Epithelial cell of esophagus (primary cell): ENCODE measurements around the gene ELMO1.

ENCODE experiments used
- DNase-seq: peaks from one replicate; pipeline ENCODE4 v3.0.0; 2010; ENCODE audit warnings: low read depth
- H3K4me3 ChIP-seq: 2 replicates; pipeline ENCODE4 v1.5.1; 2011; ENCODE audit warnings: mild to moderate bottlenecking, low read length, control low read depth
- CTCF ChIP-seq: IDR thresholded peaks from 2 replicates; pipeline ENCODE4 v1.5.1; 2011; ENCODE audit warnings: low read depth, mild to moderate bottlenecking, low read length, control low read depth, inconsistent platforms; ENCODE audit not compliant: insufficient read depth; ENCODE audit errors: missing control alignments

ELMO1 gene

DNA sequence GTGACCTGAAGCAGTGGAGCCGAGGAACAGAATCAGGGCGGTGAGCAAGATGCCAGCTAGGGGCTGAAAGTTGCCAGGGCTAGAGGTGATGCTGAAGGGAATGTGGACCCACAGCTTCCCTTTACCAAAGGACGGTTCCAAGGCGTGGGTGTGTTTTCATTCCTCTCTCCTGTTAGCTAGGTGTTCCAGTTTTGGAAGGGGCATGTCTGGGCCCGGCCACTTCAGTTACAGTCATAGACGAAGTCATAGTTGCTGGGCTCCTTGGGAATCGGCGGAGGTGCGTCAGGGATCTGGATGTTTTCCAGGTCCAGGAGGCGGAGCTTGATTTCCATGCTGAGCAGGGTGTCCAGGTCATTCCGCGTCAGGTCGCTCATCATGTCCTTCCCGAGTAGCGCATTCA is 593.3 kb downstream of the ELMO1 start:
- no peak for TF ChIP-seq CTCF
- DNase-seq: peak; percentile 99
- no peak overlapping the region for H3K4me3 ChIP-seq

GRCh38 chr7:36854652-36855051 is 594.0 kb downstream of the ELMO1 start:
- DNase-seq: peak; percentile 7
- no peak overlapping the region for H3K4me3 ChIP-seq
- TF ChIP-seq CTCF: no peak

DNA sequence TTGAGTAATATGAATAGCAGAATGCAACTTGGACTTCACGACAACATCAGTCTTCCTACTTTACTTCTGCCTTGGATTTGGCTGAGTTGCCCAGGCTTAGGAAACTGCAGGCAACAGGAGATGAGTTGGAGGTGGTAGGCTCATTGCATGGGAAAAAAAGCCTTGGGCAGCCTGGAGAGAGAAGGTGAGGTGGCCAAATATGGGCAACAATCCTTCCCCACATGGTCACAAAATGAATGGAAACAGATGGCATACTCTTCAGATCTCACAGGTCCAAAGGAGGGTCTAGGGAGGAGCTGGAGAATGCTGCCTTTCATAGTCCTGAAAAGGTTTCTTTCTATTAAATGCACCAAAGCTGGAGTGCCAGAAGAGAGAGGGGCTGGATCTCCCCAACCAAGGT is 595.7 kb downstream of the ELMO1 start:
- no peak overlapping the region for H3K4me3 ChIP-seq
- no peak for DNase-seq
- no peak for TF ChIP-seq CTCF

- no peak overlapping the region for H3K4me3 ChIP-seq
- no peak for DNase-seq
- TF ChIP-seq CTCF: no peak
These were observed 596.6 kb downstream of the ELMO1 start for GRCh38 chr7:36852017-36852416.

DNA sequence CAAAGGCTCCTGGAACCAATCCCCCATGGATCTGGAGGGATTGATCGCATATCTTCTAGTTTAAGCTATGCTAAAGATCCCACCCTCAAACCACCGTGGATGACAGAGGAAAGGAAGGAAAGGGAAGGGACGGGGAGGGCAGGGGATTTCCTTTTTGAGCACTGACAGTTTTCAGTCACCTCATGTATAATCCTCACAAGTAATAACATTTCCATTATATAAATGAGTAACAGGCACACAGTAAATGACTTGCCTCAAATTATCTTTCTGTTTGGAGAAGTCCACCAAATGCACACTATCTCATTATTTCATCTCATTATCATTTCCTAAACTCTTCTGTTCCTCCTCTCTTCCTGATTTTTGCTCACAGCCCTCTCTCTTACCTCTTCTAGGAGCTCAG is 597.3 kb downstream of the ELMO1 start:
- H3K4me3 ChIP-seq: no peak overlapping the region
- TF ChIP-seq CTCF: no peak
- DNase-seq: no peak

DNA sequence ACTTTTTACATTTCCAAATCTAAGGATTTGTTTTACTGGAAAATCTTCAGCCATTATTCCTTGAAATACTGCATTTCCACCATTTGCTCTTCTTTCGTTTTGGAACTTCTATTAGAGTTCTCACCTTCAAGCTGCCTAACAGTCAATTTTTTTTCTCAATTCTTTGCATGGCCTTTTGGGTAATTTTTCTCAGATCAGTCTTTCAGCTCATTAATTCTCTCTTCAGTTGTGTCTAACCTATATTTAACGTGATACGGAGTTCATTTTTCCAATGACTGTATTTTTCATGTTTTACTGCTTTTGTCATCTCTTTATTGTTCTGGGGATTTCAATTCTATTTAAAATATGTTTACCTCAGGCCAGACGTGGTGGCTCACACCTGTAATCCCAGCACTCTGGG is 600.7 kb downstream of the ELMO1 start:
- DNase-seq: no peak
- no peak overlapping the region for H3K4me3 ChIP-seq
- no peak for TF ChIP-seq CTCF

GRCh38 chr7:36844374-36844773 is 604.3 kb downstream of the ELMO1 start:
- no peak for DNase-seq
- TF ChIP-seq CTCF: no peak
- no peak overlapping the region for H3K4me3 ChIP-seq
